DND-41 (cell line): Measurements from ENCODE around the gene PRPF40B.

Experiments
- EZH2 ChIP-seq: IDR thresholded peaks from 3 replicates; pipeline ENCODE4 v1.6.1; 2012; ENCODE audit warnings: borderline replicate concordance, low read depth, mild to moderate bottlenecking, moderate library complexity, low read length, inconsistent platforms; ENCODE audit not compliant: severe bottlenecking
- TF ChIP-seq, protein P1 (sequence below): IDR thresholded peaks from 2 replicates; pipeline ENCODE4 v1.5.1; 2012; ENCODE audit warnings: borderline replicate concordance, low read length, moderate library complexity, mild to moderate bottlenecking; ENCODE audit not compliant: poor library complexity, severe bottlenecking; ENCODE audit errors: extremely low read depth

DNA sequence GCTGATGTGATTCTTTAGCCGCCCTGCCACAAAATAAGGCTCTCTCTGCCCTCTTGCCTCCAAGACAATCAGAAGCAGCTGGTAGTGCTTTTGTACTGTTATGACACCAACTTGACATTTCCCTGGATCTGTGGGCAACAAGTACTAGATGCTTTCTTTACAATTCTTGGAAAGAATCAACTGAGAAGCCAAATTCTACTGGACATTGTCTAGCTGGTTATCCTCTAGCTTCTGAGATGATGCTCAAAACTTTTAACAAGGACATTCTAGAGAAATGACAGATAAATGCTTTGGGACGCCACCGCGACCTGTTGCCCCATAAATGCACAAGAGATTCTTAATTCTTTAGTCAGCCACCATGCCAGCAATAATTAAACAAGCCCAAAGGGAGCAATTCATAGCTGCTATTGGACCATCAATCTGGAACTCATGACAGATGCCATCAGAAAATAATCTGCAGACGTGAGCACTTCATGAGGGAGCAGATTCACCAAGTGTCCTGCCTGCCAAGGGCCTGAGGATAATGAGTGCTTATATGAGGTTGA, 61.0 kb downstream of the PRPF40B start:
- TF ChIP-seq, protein P1, sequence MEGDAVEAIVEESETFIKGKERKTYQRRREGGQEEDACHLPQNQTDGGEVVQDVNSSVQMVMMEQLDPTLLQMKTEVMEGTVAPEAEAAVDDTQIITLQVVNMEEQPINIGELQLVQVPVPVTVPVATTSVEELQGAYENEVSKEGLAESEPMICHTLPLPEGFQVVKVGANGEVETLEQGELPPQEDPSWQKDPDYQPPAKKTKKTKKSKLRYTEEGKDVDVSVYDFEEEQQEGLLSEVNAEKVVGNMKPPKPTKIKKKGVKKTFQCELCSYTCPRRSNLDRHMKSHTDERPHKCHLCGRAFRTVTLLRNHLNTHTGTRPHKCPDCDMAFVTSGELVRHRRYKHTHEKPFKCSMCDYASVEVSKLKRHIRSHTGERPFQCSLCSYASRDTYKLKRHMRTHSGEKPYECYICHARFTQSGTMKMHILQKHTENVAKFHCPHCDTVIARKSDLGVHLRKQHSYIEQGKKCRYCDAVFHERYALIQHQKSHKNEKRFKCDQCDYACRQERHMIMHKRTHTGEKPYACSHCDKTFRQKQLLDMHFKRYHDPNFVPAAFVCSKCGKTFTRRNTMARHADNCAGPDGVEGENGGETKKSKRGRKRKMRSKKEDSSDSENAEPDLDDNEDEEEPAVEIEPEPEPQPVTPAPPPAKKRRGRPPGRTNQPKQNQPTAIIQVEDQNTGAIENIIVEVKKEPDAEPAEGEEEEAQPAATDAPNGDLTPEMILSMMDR, result no peak
- TF ChIP-seq EZH2, result no peak
